ENCODE results near the gene SLC39A7. TPM values are rescaled to one million over a fixed set of nuclear protein-coding genes. Genes with fewer than 3 reads are reported as not detected.

Gene SLC39A7
- total RNA-seq, 2 donors from 2014 or later, result 170 to 212 TPM

DNA sequence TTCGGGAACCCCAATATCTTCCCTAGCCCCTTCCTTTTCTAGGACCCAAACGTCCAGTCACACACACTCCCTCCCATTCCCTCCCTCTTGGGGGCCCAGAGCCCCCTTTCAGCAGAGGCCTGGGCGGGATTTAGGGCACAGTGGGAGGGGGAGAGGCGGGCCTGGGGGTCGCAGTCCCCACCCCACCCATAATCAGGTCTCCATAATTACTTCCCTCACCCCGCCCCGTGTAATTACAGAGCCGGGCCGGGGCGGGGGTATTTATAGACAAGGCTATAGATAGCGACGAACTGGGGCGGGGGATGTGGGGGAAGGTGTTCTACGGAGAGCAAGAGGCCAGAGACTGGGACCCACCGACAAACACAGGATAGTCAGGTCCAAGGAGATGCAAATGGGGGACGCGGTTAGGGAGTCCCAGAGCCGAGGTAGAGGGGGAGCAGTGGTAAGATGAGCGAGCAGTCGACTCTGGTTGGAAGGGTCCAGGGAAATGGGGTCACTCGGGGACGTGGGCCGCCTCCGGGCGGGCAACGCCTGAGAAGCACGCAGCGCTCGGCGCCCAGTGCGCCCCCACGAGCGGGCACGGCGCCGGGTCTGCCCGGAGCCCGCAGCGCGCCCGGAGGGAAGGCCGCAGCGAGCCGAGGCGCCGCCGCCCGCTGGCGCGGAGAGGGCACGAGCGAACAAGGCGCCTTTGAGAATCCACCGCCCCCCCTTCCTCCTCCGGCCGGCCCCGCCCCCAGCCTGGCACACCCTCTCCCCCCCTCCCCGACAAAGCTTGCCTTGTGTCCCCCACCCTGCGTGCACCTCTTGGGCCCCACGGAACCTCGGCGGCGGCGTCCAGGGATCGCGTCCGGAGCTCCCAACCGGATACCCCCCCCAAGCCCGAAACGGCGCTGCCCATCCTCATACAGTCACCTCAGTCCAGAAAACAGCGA, 7.7 kb upstream of the SLC39A7 start:
- Histone ChIP-seq H3K27ac (no peak overlapping the region), H3K9me3 (no peaks in the 10 kb centered on the region), H3K36me3 (peaks cover 3% of the 10 kb centered on the region), H3K4me1 (peaks cover 6% of the 10 kb centered on the region), H3K9ac (ENCODE audit: low read depth in 2 of 2, low read length in 2 of 2) (peak overlapping the region; percentile 44 to 47), H3K4me3 (peak overlapping the region; percentile 11), H3K27me3 (peaks cover 24% of the 10 kb centered on the region)
- TF ChIP-seq CTCF (IDR thresholded peaks at IDR 0.05), result no peak
- DNase-seq, result no peak
- intact Hi-C loops (cut with DNase I), result no loop called here

DNA sequence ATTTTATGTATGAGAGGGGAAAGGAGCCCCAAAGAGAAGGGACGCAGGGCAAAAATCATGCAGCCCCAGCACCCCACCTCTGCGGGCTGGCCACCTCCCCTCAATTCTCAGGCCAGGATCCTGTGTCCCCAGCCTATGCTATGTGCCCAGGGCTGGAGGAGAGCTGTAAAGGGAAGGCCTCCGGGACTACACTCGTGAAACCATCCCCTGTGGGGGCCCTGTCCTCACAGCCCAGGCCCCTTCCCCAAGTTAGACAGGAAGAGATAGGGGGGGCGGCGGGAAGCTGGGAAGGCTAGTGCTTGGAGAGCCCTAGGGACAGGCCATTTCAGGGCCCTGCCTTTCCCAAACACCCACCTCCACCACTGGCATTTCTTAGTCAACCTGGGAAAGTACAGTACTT, 7.0 kb upstream of the SLC39A7 start:
- H3K27me3 ChIP-seq, result peaks cover 24% of the 10 kb centered on the region
- H3K9me3 ChIP-seq, result no peaks in the 10 kb centered on the region
- no peak for DNase-seq
- peaks cover 6% of the 10 kb centered on the region for H3K4me1 ChIP-seq
- intact Hi-C loops (cut with DNase I), result no loop called here
- no peak for TF ChIP-seq CTCF (IDR thresholded peaks at IDR 0.05)
- no peak overlapping the region for H3K27ac ChIP-seq
- H3K9ac ChIP-seq (ENCODE audit: low read depth in 2 of 2, low read length in 2 of 2), result no peak overlapping the region
- H3K4me3 ChIP-seq, result no peak overlapping the region
- H3K36me3 ChIP-seq, result peaks cover 3% of the 10 kb centered on the region

DNA sequence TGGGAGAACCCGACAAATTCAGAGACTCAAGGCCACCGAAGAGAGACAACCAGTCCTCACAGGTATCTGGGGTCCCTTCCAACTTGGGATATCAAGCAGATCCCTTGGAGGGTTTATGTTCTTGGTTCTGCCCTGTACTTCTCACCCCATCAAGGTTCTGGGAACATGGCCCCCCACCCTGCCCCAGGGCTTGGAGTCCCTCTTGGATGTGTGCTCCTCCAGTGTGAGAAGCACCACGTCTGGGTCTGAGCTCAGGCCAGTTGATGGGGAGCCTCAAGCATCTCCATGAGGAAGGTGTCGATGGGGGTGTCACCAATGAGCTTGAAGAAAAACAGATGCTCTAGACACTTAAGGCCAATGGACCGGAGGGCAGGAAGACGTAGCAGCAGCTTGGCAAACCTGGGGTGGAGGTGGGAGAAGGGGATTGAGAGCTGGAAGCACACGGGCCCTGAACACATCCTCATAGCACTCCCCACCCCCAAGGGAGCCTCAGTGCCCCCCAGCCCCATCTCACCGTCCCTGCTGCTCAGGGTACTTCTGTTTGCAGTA, 6.2 kb upstream of the SLC39A7 start:
- H3K9me3 ChIP-seq, result no peaks in the 10 kb centered on the region
- H3K4me1 ChIP-seq, result peaks cover 6% of the 10 kb centered on the region
- peaks cover 3% of the 10 kb centered on the region for H3K36me3 ChIP-seq
- H3K4me3 ChIP-seq, result no peak overlapping the region
- no peak for DNase-seq
- H3K9ac ChIP-seq (ENCODE audit: low read depth in 2 of 2, low read length in 2 of 2), result no peak overlapping the region
- H3K27me3 ChIP-seq, result peaks cover 24% of the 10 kb centered on the region
- no peak overlapping the region for H3K27ac ChIP-seq
- intact Hi-C loops (cut with DNase I), result no loop called here
- TF ChIP-seq CTCF (IDR thresholded peaks at IDR 0.05), result no peak

DNA sequence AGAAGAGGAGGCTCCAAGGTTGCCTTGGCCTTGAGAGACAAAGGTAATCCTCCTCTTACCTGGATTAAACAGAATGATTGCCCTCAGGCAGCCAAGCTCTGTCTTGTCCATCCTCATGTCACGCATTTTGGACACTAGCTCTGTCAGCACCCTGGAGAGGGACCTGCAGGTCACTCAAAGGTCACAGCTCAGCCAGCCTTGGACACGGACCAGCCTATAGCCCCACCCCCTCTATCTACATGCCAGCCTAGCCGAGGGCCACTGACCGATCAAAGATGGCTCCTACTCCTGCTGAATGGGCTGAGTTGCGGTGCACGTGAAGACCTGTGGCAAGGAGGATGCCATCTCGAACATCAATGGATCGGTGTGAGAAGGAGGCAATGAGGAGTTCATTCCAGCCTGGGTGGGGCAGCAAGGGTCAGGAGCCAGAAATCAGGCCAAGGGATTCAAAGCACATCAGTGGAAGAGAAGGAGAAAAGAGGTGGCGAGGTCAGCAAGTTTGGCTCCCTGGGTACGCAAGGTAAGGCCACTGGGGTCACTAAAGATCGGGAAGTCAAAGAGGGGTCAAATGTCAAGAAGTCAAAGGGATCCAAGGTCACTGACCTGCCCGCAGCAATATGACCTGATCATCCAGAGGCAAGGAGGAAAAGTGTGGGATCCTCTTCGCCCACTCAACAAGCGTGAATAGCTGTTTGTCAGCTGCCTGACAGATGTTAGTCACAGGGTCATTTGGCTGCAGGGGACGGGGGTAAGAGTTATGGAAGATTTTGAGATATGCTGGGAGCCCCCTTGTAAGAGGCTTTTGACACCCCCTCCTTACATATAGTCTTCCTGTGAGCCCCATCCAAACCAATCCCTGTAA, 5.1 kb upstream of the SLC39A7 start:
- Histone ChIP-seq H3K27ac (no peak overlapping the region), H3K36me3 (peaks cover 3% of the 10 kb centered on the region), H3K4me3 (no peak overlapping the region), H3K4me1 (peaks cover 6% of the 10 kb centered on the region), H3K27me3 (peaks cover 24% of the 10 kb centered on the region), H3K9me3 (no peaks in the 10 kb centered on the region), H3K9ac (ENCODE audit: low read depth in 2 of 2, low read length in 2 of 2) (no peak overlapping the region)
- no peak for DNase-seq
- intact Hi-C loops (cut with DNase I), result no loop called here
- no peak for TF ChIP-seq CTCF (IDR thresholded peaks at IDR 0.05)

- H3K27me3 ChIP-seq, result peaks cover 5% of the 10 kb centered on the region
- peak overlapping the region in 1 of 2 donors; percentile 13 for H3K9ac ChIP-seq (ENCODE audit: low read depth in 2 of 2, low read length in 2 of 2)
- peaks cover 3% of the 10 kb centered on the region for H3K36me3 ChIP-seq
- intact Hi-C loops (cut with DNase I), result no loop called here
- H3K4me3 ChIP-seq, result no peak overlapping the region
- DNase-seq, result peak; percentile 49
- no peaks in the 10 kb centered on the region for H3K9me3 ChIP-seq
- peaks cover 13% of the 10 kb centered on the region for H3K4me1 ChIP-seq
- H3K27ac ChIP-seq, result no peak overlapping the region
- TF ChIP-seq CTCF (IDR thresholded peaks at IDR 0.05), result peak; percentile 60
Measured at GRCh38 chr6:33197431-33198048, 3.1 kb upstream of the SLC39A7 start.
